Fibroblast of the aortic adventitia (primary cell): ENCODE data around the gene SYTL3. TPM values are rescaled to one million over a fixed set of nuclear protein-coding genes. Genes with fewer than 3 reads are reported as not detected.

ENCODE experiments used
- DNase-seq: peaks from one replicate; pipeline ENCODE4 v3.0.0-alpha.2; 2010; ENCODE audit warnings: low read depth
- H3K4me3 ChIP-seq: 2 replicates; pipeline ENCODE4 v1.5.1; 2011; ENCODE audit warnings: low read depth, mild to moderate bottlenecking, control low read depth, low read length, moderate library complexity
- total RNA-seq: library from RNA; depleted of rRNA; stranded (reverse); fragments of >200 nt; gene quantifications from 2 replicates; pipeline ENCODE4 v1.2.3, GENCODE V29; 2012; ENCODE audit warnings: low replicate concordance
- TF ChIP-seq, protein P1 (sequence below): IDR thresholded peaks from 2 replicates; pipeline ENCODE4 v1.5.1; 2011; ENCODE audit warnings: mild to moderate bottlenecking, low read length, control low read depth, inconsistent platforms; ENCODE audit not compliant: insufficient read depth

Gene SYTL3
- total RNA-seq, 1 donor = 1.9 TPM

GRCh38 chr6:158797331-158798310, 147.8 kb downstream of the SYTL3 start:
- H3K4me3 ChIP-seq = no peak overlapping the region
- TF ChIP-seq, protein P1, sequence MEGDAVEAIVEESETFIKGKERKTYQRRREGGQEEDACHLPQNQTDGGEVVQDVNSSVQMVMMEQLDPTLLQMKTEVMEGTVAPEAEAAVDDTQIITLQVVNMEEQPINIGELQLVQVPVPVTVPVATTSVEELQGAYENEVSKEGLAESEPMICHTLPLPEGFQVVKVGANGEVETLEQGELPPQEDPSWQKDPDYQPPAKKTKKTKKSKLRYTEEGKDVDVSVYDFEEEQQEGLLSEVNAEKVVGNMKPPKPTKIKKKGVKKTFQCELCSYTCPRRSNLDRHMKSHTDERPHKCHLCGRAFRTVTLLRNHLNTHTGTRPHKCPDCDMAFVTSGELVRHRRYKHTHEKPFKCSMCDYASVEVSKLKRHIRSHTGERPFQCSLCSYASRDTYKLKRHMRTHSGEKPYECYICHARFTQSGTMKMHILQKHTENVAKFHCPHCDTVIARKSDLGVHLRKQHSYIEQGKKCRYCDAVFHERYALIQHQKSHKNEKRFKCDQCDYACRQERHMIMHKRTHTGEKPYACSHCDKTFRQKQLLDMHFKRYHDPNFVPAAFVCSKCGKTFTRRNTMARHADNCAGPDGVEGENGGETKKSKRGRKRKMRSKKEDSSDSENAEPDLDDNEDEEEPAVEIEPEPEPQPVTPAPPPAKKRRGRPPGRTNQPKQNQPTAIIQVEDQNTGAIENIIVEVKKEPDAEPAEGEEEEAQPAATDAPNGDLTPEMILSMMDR = no peak
- peak; percentile 94 for DNase-seq

- no peak for DNase-seq
- TF ChIP-seq, protein P1 = no peak
- H3K4me3 ChIP-seq = no peak overlapping the region
Observed at GRCh38 chr6:158798311-158798710, 148.5 kb downstream of the SYTL3 start.

GRCh38 chr6:158799051-158799792, 149.4 kb downstream of the SYTL3 start:
- peak; percentile 82 for DNase-seq
- TF ChIP-seq, protein P1 = no peak
- H3K4me3 ChIP-seq = no peak overlapping the region

DNA sequence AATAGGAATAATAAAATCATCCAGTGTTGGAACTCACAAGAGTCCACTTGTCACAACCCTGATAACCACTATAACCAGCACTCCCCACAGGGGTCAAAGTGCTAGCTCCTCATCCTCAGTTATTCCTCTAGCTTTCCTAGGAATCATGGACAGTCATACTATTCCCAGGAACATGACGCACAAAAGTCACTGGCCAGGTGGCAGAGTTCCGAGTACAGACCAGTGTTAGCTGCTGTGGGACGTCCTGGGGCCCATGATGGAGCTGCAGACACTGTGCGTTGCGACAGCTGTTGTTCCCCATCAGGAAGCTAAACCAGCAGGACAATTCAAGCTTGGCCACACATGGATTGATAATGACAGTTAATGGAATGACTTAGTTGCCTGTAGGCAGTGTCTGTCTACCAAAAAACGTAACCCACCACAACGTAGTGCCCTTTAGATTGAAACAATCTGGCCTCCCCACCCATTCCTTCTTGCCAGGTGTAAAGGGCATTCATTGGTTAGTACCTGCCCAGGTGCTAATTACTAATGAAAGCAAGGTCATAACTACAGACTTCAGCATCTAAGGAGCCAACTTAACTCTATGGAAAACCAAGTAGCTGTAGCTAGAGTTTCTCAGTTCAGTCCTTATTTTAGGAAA, 151.9 kb downstream of the SYTL3 start:
- DNase-seq = no peak
- TF ChIP-seq, protein P1 = no peak
- H3K4me3 ChIP-seq = no peak overlapping the region

GRCh38 chr6:158803733-158804143, 153.9 kb downstream of the SYTL3 start:
- no peak for DNase-seq
- TF ChIP-seq, protein P1 = no peak
- H3K4me3 ChIP-seq = no peak overlapping the region

DNA sequence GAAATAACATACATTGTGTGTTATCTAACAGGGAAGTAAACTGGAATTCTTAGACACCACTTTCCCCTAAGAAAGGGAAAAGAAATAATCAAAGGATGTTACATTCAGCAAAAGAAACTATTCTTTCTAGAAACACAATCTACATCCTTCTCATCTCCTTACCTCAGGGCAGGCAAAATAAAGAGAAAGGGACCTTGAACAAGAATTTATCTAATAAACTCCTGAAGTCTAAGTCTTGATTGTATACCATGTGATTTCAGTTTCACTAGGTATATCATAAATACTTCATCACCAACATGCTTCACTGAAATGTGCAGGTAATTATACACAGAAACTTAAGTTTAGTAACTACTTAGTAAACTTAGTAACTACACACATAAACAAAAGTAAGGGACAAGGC, 154.4 kb downstream of the SYTL3 start:
- DNase-seq = no peak
- TF ChIP-seq, protein P1 = no peak
- H3K4me3 ChIP-seq = no peak overlapping the region
